Fibroblast of pulmonary artery (primary cell): Measurements from ENCODE around the gene SERPINI1.

Source experiments
- DNase-seq: peaks from one replicate; pipeline ENCODE4 v3.0.0-alpha.2; 2010; ENCODE audit warnings: low read depth
- H3K4me3 ChIP-seq: replicated peaks from 2 replicates; pipeline ENCODE4 v1.5.1; 2011; ENCODE audit warnings: low read depth, mild to moderate bottlenecking, control low read depth, low read length, moderate library complexity
- TF ChIP-seq, protein P1 (sequence below): IDR thresholded peaks from 2 replicates; pipeline ENCODE4 v1.5.1; 2011; ENCODE audit warnings: mild to moderate bottlenecking, control low read depth, low read length, inconsistent platforms; ENCODE audit errors: missing control alignments

The SERPINI1 gene

DNA sequence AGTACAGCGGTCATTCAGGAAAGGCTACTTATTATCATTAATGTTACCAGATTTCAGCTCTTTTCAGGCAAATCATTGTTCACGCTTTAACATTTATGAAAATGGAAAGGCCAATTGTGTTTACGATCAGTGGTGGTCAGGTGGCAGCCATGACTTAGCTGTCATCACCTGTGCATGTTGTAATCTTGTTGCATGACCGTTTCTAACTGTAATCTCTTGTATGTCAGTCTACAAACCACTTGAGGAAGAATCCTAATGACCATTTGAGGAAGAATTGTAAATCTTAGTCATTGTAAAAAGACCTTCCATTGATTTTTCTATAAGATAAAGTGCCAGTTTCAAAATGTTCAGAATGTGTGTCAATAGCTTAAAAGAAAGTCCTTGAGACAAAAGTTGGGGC, 100.4 kb downstream of the SERPINI1 start:
- TF ChIP-seq, protein P1, sequence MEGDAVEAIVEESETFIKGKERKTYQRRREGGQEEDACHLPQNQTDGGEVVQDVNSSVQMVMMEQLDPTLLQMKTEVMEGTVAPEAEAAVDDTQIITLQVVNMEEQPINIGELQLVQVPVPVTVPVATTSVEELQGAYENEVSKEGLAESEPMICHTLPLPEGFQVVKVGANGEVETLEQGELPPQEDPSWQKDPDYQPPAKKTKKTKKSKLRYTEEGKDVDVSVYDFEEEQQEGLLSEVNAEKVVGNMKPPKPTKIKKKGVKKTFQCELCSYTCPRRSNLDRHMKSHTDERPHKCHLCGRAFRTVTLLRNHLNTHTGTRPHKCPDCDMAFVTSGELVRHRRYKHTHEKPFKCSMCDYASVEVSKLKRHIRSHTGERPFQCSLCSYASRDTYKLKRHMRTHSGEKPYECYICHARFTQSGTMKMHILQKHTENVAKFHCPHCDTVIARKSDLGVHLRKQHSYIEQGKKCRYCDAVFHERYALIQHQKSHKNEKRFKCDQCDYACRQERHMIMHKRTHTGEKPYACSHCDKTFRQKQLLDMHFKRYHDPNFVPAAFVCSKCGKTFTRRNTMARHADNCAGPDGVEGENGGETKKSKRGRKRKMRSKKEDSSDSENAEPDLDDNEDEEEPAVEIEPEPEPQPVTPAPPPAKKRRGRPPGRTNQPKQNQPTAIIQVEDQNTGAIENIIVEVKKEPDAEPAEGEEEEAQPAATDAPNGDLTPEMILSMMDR: no peak
- H3K4me3 ChIP-seq: no peak overlapping the region
- DNase-seq: no peak

DNA sequence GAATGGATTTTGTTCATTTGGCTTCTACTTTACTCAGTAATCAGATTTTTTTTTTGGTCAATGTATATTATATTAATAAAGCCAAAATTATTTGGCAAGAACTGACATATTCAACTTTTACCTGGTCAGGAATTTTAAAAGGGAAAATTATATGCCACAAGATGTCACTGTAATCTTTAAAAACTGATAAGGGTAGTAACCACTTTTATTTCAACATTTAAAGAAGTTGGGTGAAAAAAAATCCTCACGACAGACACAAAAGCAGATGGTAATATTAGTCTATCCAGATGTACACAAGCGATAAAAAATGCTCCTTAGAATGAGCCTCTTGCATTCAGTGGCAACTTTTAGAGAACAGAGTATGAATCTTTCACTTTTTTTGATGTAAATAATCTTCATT, 101.9 kb downstream of the SERPINI1 start:
- DNase-seq: peak; percentile 7
- H3K4me3 ChIP-seq: no peak overlapping the region
- TF ChIP-seq, protein P1: no peak

DNA sequence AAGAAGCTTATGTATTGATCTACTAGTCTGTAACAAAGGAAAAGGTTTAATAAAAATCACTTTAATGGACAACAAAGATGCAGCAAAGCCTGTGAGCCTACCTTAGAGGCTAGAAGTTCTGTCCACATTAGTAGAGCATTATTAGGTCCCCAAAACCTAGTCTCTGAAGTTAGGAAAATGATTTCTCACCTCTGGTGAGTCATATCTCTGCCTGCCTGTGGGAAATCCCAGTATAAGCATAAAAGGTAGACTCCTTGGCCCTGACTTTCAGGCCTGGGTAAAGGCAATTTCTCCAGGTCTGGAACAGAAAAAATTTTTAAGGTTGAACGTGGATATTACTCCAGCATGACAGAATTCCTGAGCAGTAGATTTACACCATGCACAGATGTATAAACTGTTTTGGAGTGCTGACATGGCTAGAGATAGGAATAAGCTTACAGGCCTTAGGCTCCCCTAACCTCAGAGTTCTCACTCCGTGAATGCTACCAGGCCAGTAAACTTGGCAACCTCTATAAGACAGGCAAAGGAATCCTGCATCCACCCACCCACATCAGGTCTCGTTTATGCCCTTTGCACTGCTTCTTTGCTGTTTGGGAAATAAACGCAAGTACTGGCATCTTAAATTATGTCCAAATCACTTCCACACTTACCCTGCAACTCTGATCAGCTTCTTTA, 104.1 kb downstream of the SERPINI1 start:
- DNase-seq: no peak
- TF ChIP-seq, protein P1: no peak
- H3K4me3 ChIP-seq: no peak overlapping the region

DNA sequence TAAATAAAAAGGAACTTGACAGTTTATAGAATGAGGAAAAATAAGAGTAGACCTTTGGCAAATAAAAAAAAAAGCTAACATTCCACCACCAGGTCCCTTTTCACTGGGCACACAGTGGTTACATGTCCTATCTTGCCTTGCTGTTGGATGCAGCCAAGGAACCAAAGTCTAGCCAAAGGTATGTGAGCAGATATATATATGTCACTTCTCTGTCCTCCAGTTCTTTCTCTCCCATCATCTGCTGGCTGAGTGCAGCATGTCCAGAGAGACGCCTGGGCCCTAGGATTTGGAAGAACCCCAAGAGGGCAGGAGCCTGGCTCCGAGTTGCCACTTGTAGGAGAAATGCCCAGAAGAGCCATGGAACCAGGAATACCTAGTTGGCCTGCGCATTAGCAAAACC, 104.7 kb downstream of the SERPINI1 start:
- no peak overlapping the region for H3K4me3 ChIP-seq
- DNase-seq: no peak
- TF ChIP-seq, protein P1: no peak

DNA sequence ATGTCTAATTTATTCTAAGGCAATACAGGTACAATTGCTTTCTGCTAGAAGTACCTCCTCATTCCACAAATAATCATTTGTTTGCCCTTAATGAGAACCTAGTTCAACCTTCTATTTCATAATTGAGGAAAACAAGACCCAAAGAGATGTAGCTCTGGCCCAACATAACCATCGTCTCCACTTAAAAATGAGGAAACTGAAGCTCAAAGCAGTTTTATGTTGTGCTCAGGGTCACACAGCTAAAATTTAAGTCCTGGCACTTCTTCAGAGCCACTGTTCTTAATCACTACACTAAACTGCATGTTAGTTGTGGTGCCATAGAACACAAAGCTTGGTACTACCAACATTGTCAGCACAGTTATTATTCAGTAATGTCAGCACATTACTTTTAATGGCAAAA, 108.0 kb downstream of the SERPINI1 start:
- TF ChIP-seq, protein P1: no peak
- no peak overlapping the region for H3K4me3 ChIP-seq
- DNase-seq: no peak

DNA sequence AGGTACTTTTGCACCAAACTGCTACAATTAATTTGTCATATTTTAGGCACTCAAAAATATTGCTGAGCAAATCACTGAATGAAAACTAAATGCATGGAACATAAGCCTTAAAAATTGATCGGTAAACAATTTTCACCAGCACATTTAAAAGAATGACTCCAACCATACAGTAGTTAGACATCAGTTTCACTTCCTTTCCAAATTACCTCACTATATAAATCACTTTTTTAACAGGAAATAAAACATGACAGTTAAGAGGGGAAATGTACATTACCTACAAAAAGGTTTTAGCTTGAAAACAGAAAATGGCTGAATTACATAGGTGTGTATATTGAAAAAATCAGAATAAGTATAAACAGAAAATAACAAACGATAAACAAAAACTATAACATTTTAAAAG, 108.4 kb downstream of the SERPINI1 start:
- TF ChIP-seq, protein P1: no peak
- no peak overlapping the region for H3K4me3 ChIP-seq
- no peak for DNase-seq

DNA sequence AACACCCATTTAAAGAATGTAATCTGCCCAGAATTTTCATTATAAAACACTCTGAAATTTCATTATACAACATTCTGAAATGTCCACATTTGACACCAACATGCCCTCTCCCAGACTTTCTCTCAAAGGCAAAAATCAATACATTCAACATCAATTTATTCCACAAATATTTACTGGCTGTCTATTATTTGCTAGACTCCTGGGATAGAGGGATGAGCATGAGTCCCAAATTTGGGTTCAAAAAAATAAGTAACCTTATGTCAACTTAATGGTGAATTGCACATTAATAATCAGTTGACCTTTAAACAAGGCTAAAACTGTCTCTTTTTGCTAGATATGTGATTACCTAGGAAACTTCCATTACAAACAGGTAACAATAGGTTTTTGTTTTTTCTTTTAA, 109.0 kb downstream of the SERPINI1 start:
- DNase-seq: no peak
- H3K4me3 ChIP-seq: no peak overlapping the region
- TF ChIP-seq, protein P1: no peak
